LNCaP clone FGC (cell line): Measurements from ENCODE around the gene MINPP1.

Experiments used
- DNase-seq: peaks from one replicate; pipeline ENCODE4 v3.0.0-alpha.2; 2011; ENCODE audit warnings: low read depth
- H3K4me3 ChIP-seq: 2 replicates; pipeline ENCODE4 v1.5.1; 2011; ENCODE audit warnings: mild to moderate bottlenecking, low read depth, low read length, control low read depth
- CTCF ChIP-seq: IDR thresholded peaks from 2 replicates; pipeline ENCODE4 v1.5.1; 2012; ENCODE audit warnings: mild to moderate bottlenecking; ENCODE audit not compliant: control insufficient read depth, insufficient read depth; ENCODE audit errors: extremely low read depth

The MINPP1 gene

GRCh38 chr10:87578160-87578841 lies 73.6 kb downstream of the MINPP1 start:
- no peak overlapping the region for H3K4me3 ChIP-seq
- TF ChIP-seq CTCF = no peak
- DNase-seq = no peak

- H3K4me3 ChIP-seq = no peak overlapping the region
- DNase-seq = no peak
These were observed 74.2 kb downstream of the MINPP1 start for GRCh38 chr10:87578842-87579401.

GRCh38 chr10:87579563-87579962 lies 74.9 kb downstream of the MINPP1 start:
- no peak overlapping the region for H3K4me3 ChIP-seq
- no peak for TF ChIP-seq CTCF
- DNase-seq = no peak

More at GRCh38 chr10:87578842-87579401, 74.2 kb downstream of the MINPP1 start:
- no peak for TF ChIP-seq CTCF

DNA sequence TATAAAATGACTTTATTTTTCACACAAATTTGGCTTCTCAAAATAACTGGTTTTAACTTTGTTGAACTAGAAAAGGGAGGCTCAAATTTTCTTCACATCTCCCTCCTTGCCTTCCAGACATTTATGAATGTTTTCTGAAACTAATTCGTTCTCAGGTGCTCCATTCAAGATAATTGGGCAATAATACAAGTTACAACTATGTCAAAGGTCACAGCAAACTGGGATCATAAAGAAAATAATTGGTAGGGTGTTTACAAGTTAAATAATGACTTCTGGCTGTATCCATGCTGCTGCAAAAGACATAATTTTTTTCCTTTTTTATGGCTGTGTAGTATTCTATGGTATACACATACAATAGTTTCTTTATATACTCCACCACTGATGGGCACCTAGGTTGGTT lies 75.3 kb downstream of the MINPP1 start:
- no peak for DNase-seq
- no peak for TF ChIP-seq CTCF
- no peak overlapping the region for H3K4me3 ChIP-seq

DNA sequence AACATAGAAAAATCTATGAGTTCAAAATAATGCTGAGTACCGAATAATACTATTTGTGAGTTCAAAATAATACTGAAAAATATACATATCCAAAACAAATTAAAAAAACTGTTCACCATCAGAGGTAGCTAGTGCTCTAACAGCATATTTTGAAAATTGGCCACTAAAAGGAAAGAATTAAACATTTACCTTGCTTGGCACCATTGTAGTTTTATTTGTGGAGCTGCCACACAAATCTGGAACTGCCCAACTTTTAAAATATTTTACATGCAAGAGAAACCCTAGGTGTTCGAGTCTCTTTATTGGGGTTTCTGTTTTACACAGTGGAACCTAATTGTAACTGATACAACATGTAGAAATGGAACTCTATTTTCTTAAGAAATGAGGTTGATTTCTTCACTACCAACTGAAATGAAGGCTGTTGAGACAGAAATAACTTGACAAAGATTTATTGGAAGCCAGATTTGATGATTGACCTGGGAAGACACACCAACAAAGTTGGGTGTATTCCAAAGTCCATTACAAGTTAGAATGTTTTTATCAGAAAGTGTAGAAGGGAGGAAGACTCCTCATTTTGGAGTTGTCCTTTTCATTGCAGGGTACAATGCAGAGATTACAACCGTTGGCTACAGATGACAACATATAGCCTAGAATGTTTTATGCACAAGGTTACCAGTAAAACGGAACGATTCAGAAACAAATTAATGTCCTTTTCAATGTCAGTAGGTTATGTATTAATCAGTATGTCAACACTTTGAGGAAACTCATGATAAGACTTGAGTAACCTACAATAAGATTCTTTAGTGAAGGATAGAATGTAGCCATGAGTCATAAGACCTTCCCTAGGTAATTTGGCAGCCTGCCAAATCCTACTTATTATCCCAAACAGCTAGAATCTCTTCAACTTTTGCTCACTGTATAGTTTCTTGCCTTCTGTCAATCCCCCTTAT lies 81.1 kb downstream of the MINPP1 start:
- no peak for TF ChIP-seq CTCF
- DNase-seq = no peak
- no peak overlapping the region for H3K4me3 ChIP-seq

DNA sequence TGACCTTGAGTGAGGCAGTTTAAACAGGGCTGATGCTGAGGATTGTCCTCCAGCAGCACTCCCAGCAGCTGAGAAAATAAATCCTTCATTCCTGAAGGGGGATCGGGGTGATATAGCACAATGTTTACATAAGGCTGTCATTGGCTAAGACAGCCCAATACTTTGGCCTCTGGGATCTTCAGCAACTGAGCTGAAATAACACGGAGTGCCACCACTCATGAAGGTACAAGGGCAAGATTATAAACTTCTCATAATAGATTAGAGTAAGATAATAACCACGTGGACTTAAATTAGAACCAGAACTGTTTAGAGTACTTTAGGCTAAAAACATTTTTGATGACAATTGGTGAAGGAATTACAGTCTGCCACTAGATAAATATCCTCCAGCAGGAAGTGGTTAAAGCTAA lies 85.0 kb downstream of the MINPP1 start:
- no peak for DNase-seq
- H3K4me3 ChIP-seq = no peak overlapping the region
- TF ChIP-seq CTCF = no peak
